Measurements from ENCODE around the gene RPF1. TPM values are rescaled to one million over a fixed set of nuclear protein-coding genes. Genes with fewer than 3 reads are reported as not detected.

Gene RPF1
- total and polyA plus RNA-seq, 2 of the 8 experiments (the other 6 are each of a cell fraction or from before 2014, with no cell fraction given) = 18.7 to 41.8 TPM

GRCh38 chr1:84476225-84476624 is 2.8 kb upstream of the RPF1 start (continued):
- TF ChIP-seq HDAC2 (IDR thresholded peaks at IDR 0.05; ENCODE audit: borderline replicate concordance in 1 of 2, low read depth in 2 of 2, low read length in 2 of 2) (no peak), KDM1A (IDR thresholded peaks at IDR 0.05; ENCODE audit: borderline replicate concordance, low read length) (no peak), FOSL1 (IDR thresholded peaks at IDR 0.05; ENCODE audit: insufficient read depth, low read depth, low read length) (no peak), SP4 (IDR thresholded peaks at IDR 0.05; ENCODE audit: low read length) (no peak), RAD21 (IDR thresholded peaks at IDR 0.05 in 1 of 2, conservative IDR thresholded peaks at IDR 0.05 in 1 of 2; ENCODE audit: low read depth in 2 of 2, low read length in 2 of 2) (no peak)
